Activated naive CD4-positive, alpha-beta T cell treated with anti-CD3 and anti-CD28 coated beads, Interleukin-2, amount 50 U/mL, for 16 hours (primary cell): ENCODE measurements around the gene BMPR2.
"Not testable (repeated sequence)": the region's sequence is repeated elsewhere in the genome, so short reads cannot be mapped to it uniquely, and the experiment has no call there.

ENCODE experiments used
- DNase-seq: peaks from one replicate; pipeline ENCODE4 v3.0.0-alpha.2; 2020

Gene BMPR2

GRCh38 chr2:202386495-202386894, 10.4 kb downstream of the BMPR2 start:
- DNase-seq, result not testable (repeated sequence)

GRCh38 chr2:202387608-202388342, 11.6 kb downstream of the BMPR2 start:
- DNase-seq, result no peak

- DNase-seq, result no peak
These were observed 24.8 kb downstream of the BMPR2 start for GRCh38 chr2:202400941-202401340.

- no peak for DNase-seq
These were observed 29.7 kb downstream of the BMPR2 start for GRCh38 chr2:202405798-202406197.

GRCh38 chr2:202406445-202406978, 30.4 kb downstream of the BMPR2 start:
- no peak for DNase-seq

GRCh38 chr2:202408546-202409140, 32.5 kb downstream of the BMPR2 start:
- DNase-seq, result no peak

- no peak for DNase-seq
These were observed 34.0 kb downstream of the BMPR2 start for GRCh38 chr2:202410092-202410491.

- DNase-seq, result no peak
These were observed 35.0 kb downstream of the BMPR2 start for GRCh38 chr2:202411097-202411496.

- no peak for DNase-seq
These were observed 41.9 kb downstream of the BMPR2 start for GRCh38 chr2:202418027-202418426.

- no peak for DNase-seq
These were observed 42.4 kb downstream of the BMPR2 start for GRCh38 chr2:202418511-202418910.

- no peak for DNase-seq
These were observed 47.0 kb downstream of the BMPR2 start for GRCh38 chr2:202423139-202423538.

- DNase-seq, result no peak
These were observed 48.9 kb downstream of the BMPR2 start for GRCh38 chr2:202425036-202425435.

GRCh38 chr2:202426751-202427150, 50.6 kb downstream of the BMPR2 start:
- DNase-seq, result no peak

- DNase-seq, result no peak
These were observed 53.2 kb downstream of the BMPR2 start for GRCh38 chr2:202429164-202429980.

GRCh38 chr2:202432776-202433175, 56.6 kb downstream of the BMPR2 start:
- DNase-seq, result no peak

GRCh38 chr2:202434472-202434871, 58.3 kb downstream of the BMPR2 start:
- no peak for DNase-seq

GRCh38 chr2:202436626-202437025, 60.5 kb downstream of the BMPR2 start:
- DNase-seq, result no peak

GRCh38 chr2:202440117-202440516, 64.0 kb downstream of the BMPR2 start:
- DNase-seq, result not testable (repeated sequence)

GRCh38 chr2:202442882-202443281, 66.8 kb downstream of the BMPR2 start:
- DNase-seq, result no peak

- DNase-seq, result no peak
These were observed 67.9 kb downstream of the BMPR2 start for GRCh38 chr2:202444000-202444399.

GRCh38 chr2:202449344-202449743, 73.2 kb downstream of the BMPR2 start:
- no peak for DNase-seq

- no peak for DNase-seq
These were observed 74.7 kb downstream of the BMPR2 start for GRCh38 chr2:202450785-202451184.

- DNase-seq, result no peak
These were observed 76.6 kb downstream of the BMPR2 start for GRCh38 chr2:202452744-202453143.

GRCh38 chr2:202454536-202454935, 78.4 kb downstream of the BMPR2 start:
- DNase-seq, result no peak
